Measurements from ENCODE around the gene PRKCG. TPM values are rescaled to one million over a fixed set of nuclear protein-coding genes. Genes with fewer than 3 reads are reported as not detected.
"Not testable (repeated sequence)": the region's sequence is repeated elsewhere in the genome, so short reads cannot be mapped to it uniquely, and the experiment has no call there.

PRKCG gene
- total RNA-seq, 1 donor from 2014 or later = 19.1 TPM

DNA sequence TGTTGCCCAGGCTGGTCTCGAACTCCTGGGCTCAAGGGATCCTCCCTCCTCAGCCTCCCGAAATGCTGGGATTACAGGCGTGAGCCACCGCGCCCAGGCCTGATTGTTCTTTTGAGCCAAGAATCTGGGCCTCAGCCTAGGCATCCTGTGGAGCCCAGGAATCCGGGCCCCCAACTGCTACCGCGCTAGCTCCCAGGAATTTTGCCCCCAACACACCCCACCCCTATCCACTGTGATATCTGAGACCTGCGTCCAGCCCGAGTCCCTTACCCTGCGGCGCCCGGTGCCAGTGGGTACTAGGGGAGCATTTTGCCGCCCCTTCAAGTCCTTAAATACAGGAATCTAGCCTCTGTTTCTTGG lies 15.2 kb upstream of the PRKCG start:
- Mint-ChIP-seq H3K4me1 (peaks cover 29% of the 10 kb centered on the region), H3K4me3 (peak overlapping the region; percentile 99), H3K27me3 (ENCODE audit: low read depth) (no peaks in the 10 kb centered on the region), H3K9me3 (no peaks in the 10 kb centered on the region), H3K36me3 (peaks cover 7% of the 10 kb centered on the region), H3K27ac (peak overlapping the region; percentile 100)
- DNase-seq (ENCODE audit: low spot score in 2 of 2, unreplicated experiment in 2 of 2) = peak in 1 of 2 experiments; percentile 54
- no peak for TF ChIP-seq CTCF (IDR thresholded peaks at IDR 0.05; ENCODE audit: unreplicated experiment)

- Mint-ChIP-seq H3K4me1 (peaks cover 29% of the 10 kb centered on the region), H3K9me3 (no peaks in the 10 kb centered on the region), H3K4me3 (peak within 1 kb of the TSS; percentile 99), H3K36me3 (peaks cover 7% of the 10 kb centered on the region), H3K27ac (peak within 1 kb of the TSS; percentile 100), H3K27me3 (ENCODE audit: low read depth) (no peaks in the 10 kb centered on the region)
- DNase-seq (ENCODE audit: low spot score in 2 of 2, unreplicated experiment in 2 of 2) = peak; percentile 99 to 100
- no peak for TF ChIP-seq CTCF (IDR thresholded peaks at IDR 0.05; ENCODE audit: unreplicated experiment)
These were observed 14.5 kb upstream of the PRKCG start, which contains the start of gene MYADM for GRCh38 chr19:53867225-53868090. MYADM (plus strand) TSS chr19:53867883; CDS start chr19:53873530, 5,647 bp downstream.

- peaks cover 32% of the 10 kb centered on the region for H3K4me1 Mint-ChIP-seq
These were observed 13.7 kb upstream of the PRKCG start for GRCh38 chr19:53868091-53868891.

DNA sequence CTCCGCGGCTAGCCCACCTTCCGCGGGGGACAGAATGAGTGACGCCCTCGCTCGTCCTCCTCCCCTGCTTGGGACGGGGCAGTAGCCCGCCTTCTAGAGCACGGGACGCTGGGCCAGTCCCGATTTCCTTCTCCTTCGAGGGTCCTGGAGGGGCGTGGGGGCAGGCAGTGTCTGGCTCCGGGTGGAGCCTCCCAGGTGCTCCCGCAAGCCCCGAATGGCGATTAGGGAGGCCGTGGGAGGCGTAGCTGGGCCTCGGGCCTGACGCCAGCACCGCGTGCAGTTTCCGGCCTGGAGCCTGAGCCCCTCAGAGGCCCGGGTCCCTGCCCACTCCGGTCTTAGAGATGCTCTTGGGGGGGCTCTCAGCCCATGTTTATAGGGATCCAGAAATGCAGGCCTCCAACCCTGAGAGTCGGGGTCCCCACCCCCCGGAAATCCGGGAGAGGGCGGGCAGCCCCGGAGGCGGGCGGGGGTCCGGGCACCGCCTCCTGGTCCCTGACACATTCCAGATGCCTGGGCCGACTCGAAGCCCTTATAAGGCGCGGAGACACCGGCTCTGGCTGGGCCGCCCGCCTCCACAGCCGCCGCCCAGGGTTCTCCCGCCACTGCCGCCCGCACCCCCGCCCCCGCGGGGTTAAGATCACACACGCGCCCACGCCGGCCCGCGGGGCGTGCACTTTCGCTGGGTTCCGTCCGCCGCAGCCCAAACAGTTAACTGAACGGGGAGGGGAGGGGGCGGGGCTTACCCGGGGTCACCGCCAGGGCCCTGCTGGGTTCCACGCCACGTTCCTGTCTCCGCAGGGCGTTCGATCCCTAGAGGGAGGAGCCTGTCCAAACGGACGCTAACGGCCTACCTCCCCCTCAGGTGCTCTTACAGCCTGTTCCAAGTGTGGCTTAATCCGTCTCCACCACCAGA lies 12.8 kb upstream of the PRKCG start:
- peak overlapping the region; percentile 98 for H3K27ac Mint-ChIP-seq
- peaks cover 17% of the 10 kb centered on the region for H3K36me3 Mint-ChIP-seq
- peaks cover 32% of the 10 kb centered on the region for H3K4me1 Mint-ChIP-seq
- no peaks in the 10 kb centered on the region for H3K27me3 Mint-ChIP-seq (ENCODE audit: low read depth)
- TF ChIP-seq CTCF (IDR thresholded peaks at IDR 0.05; ENCODE audit: unreplicated experiment) = no peak
- peak; percentile 83 to 90 for DNase-seq (ENCODE audit: low spot score in 2 of 2, unreplicated experiment in 2 of 2)
- no peaks in the 10 kb centered on the region for H3K9me3 Mint-ChIP-seq
- H3K4me3 Mint-ChIP-seq = peak overlapping the region; percentile 99

More at GRCh38 chr19:53868091-53868891, 13.7 kb upstream of the PRKCG start:
- H3K36me3 Mint-ChIP-seq = peaks cover 11% of the 10 kb centered on the region
- H3K27me3 Mint-ChIP-seq (ENCODE audit: low read depth) = no peaks in the 10 kb centered on the region
- peak overlapping the region; percentile 100 for H3K27ac Mint-ChIP-seq
- no peak for TF ChIP-seq CTCF (IDR thresholded peaks at IDR 0.05; ENCODE audit: unreplicated experiment)
- peak in 1 of 2 experiments; percentile 75 for DNase-seq (ENCODE audit: low spot score in 2 of 2, unreplicated experiment in 2 of 2)
- peak overlapping the region; percentile 99 for H3K4me3 Mint-ChIP-seq
- no peaks in the 10 kb centered on the region for H3K9me3 Mint-ChIP-seq

DNA sequence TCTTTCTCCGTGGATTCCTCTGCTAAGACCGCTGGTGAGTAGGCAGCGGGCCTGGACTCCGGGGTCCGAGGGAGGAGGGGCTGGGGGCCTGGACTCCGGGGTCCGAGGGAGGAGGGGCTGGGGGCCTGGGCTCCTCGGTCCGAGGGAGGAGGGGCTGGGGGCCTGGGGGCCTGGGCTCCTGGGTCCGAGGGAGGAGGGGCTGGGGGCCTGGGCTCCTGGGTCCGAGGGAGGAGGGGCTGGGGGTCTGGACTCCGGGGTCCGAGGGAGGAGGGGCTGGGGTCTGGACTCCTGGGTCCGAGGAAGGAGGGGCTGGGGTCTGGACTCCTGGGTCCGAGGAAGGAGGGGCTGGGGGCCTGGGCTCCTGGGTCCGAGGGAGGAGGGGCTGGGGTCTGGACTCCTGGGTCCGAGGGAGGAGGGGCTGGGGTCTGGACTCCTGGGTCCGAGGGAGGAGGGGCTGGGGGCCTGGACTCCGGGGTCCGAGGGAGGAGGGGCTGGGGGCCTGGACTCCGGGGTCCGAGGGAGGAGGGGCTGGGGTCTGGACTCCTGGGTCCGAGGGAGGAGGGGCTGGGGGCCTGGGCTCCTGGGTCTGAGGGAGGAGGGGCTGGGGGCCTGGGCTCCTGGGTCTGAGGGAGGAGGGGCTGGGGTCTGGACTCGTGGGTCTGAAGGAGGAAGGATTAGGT lies 12.1 kb upstream of the PRKCG start:
- not testable (repeated sequence) for H3K9me3 Mint-ChIP-seq; DNase-seq (ENCODE audit: low spot score in 2 of 2, unreplicated experiment in 2 of 2); H3K27me3 Mint-ChIP-seq (ENCODE audit: low read depth)
- peak overlapping the region; percentile 99 for H3K4me3 Mint-ChIP-seq
- H3K36me3 Mint-ChIP-seq = peaks cover 21% of the 10 kb centered on the region
- H3K4me1 Mint-ChIP-seq = peaks cover 38% of the 10 kb centered on the region
- H3K27ac Mint-ChIP-seq = peak overlapping the region; percentile 96

Measured in mesothelial cell of epicardium (in vitro differentiated cells).